Measurements from ENCODE around the gene BBOX1.
"Not testable (repeated sequence)": the region's sequence is repeated elsewhere in the genome, so short reads cannot be mapped to it uniquely, and the experiment has no call there.

The BBOX1 gene

GRCh38 chr11:27138716-27139115 is 98.1 kb downstream of the BBOX1 start:
- no peak for DNase-seq

GRCh38 chr11:27139742-27140367 is 99.2 kb downstream of the BBOX1 start:
- DNase-seq, result no peak

- DNase-seq, result no peak
These were observed 101.0 kb downstream of the BBOX1 start for GRCh38 chr11:27141576-27141975.

GRCh38 chr11:27147916-27148315 is 107.3 kb downstream of the BBOX1 start:
- DNase-seq, result no peak

GRCh38 chr11:27148506-27148905 is 107.9 kb downstream of the BBOX1 start:
- DNase-seq, result no peak

- DNase-seq, result no peak
These were observed 109.5 kb downstream of the BBOX1 start for GRCh38 chr11:27150098-27150497.

GRCh38 chr11:27153136-27153535 is 112.5 kb downstream of the BBOX1 start:
- no peak for DNase-seq

GRCh38 chr11:27158456-27159334 is 118.1 kb downstream of the BBOX1 start:
- no peak for DNase-seq

GRCh38 chr11:27159335-27159679 is 118.7 kb downstream of the BBOX1 start:
- no peak for DNase-seq

- no peak for DNase-seq
These were observed 120.5 kb downstream of the BBOX1 start for GRCh38 chr11:27161071-27161470.

- DNase-seq, result no peak
These were observed 121.6 kb downstream of the BBOX1 start for GRCh38 chr11:27162237-27162636.

- no peak for DNase-seq
These were observed 125.5 kb downstream of the BBOX1 start for GRCh38 chr11:27166130-27166529.

- no peak for DNase-seq
These were observed 130.9 kb downstream of the BBOX1 start for GRCh38 chr11:27171376-27171958.

- DNase-seq, result no peak
These were observed 132.9 kb downstream of the BBOX1 start for GRCh38 chr11:27173545-27173944.

- DNase-seq, result no peak
These were observed 133.4 kb downstream of the BBOX1 start for GRCh38 chr11:27174021-27174420.

GRCh38 chr11:27174672-27175210 is 134.1 kb downstream of the BBOX1 start:
- DNase-seq, result no peak

- not testable (repeated sequence) for DNase-seq
These were observed 134.9 kb downstream of the BBOX1 start for GRCh38 chr11:27175562-27175961.
